NCI-H526 treated with DMSO at 0.1 percent for 48 hours (cell line): Measurements from ENCODE around the gene PFN1.

ENCODE experiments used
- DNase-seq: peaks from one replicate; lab custom pipeline; 2025; lab: John Stamatoyannopoulos, UW

The PFN1 gene

DNA sequence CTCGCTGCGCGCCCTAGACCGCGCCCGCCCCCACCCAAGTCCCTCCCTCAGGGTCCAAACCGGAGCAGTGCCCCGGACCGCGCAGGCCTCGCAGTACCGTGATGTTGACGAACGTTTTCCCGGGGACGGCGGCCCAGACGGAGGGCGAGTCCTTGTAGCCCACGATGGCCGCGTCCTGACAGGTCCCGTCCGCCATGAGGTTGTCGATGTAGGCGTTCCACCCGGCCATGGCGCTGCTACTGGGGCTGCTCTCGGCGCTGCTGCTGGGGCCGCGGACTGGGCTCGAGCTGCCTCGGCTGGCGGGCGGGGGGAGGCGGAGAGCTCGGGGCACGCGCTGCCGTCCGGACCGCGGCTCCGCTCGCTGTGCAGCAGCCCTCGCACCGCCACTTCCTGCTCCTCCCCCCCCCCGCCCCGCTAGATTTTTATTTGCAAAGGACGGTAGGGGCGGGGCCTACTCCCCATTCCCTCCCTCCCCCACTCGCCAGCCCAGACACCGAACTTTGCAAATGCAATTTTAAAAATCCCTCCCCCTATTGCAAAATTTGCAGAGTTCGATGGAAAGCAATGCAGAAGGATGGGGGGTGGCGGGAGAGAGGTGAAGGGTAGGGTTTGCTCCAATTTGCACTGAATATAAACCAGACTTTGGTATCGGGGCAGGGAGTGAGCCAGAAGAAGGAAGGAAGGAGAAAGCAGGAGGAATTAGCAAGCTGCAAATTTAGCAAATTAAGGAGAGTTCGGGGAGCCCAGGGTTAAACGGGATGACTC lies at the start of gene PFN1:
TSS of gene PFN1 (minus strand) at position 365 of the 765 bp plus-strand sequence. CDS start at position 229, 136 bp downstream.
- peak; percentile 70 for DNase-seq

- DNase-seq = peak; percentile 64
Observed at GRCh38 chr17:4997302-4998026, 49.1 kb upstream of the PFN1 start, which contains the start of the genes INCA1 and KIF1C. TSS of gene INCA1 (minus strand) at chr17:4997522. CDS start at chr17:4994437, 3,085 bp downstream. TSS of gene KIF1C (plus strand) at chr17:4997950. CDS start at chr17:5000247, 2,297 bp downstream.

DNA sequence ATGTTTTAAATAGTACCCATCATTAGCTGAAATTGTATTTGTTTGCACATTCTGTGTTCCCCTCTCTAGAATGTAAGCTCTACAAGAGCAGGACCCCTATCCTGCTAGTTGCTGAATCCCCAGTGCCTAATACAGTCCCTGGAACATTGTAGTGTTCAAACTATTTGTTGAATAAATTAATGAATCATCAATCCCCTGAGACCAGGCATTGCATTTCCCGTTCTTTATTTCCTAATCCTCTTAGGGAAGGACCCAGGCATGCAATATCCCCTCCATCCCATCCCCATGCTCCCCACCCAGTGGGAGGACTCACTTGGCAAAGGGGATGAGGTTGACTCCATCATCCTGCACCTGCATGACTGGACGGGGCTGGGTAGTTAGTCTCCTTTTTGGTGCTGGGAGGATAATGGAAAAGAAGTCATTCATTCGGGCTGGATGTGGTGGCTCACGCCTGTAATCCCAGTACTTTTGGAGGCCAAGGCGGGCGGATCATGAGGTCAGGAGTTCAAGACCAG lies 45.8 kb upstream of the PFN1 start:
- DNase-seq = no peak

- DNase-seq = no peak
Observed at GRCh38 chr17:4987767-4988567, 39.6 kb upstream of the PFN1 start.

DNA sequence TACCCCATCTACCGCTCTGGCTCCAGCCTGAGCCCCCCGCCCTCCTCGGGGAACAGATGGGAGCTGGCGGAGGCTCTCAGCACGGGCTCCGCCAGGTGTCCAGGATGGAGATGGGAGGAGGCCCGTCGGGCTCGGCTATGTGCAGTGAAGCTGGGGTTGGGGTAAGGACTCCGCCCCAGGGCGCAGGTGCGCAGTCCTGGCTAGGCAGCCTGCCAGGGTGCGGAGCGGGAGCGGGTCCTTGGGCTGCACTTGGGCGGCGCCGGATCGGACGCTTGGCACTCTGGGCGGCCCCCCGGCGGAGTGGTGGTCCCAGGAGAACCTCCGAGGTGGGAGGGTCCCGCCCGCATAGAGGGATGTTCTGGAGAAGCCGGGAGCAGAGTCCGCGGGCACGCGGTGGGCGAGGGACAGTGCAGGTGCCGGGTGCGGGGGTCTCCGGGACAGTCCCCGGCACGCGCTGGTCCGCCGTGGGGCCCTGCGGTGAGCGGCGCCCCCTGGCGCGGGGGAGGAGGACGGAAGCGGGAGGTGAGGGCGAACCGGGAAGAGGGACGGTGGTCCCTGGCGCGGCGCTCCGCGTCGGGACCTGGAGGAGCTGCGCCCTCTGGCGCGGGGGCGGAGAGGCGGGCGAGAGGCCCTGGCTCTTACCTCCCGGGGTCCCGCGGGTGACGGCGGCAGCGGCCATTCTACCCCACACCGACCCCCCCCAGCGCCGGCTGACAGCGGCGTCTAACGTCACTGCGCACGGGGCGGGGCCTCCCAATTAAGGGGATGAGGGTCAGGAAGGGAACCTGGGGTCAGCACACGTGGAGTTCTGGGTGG lies 38.8 kb upstream of the PFN1 start, which contains the start of gene CAMTA2:
TSS of gene CAMTA2 (minus strand) at position 725 of the 816 bp plus-strand sequence. CDS start 1,453 bp downstream, outside the sequence.
- DNase-seq = peak; percentile 60

DNA sequence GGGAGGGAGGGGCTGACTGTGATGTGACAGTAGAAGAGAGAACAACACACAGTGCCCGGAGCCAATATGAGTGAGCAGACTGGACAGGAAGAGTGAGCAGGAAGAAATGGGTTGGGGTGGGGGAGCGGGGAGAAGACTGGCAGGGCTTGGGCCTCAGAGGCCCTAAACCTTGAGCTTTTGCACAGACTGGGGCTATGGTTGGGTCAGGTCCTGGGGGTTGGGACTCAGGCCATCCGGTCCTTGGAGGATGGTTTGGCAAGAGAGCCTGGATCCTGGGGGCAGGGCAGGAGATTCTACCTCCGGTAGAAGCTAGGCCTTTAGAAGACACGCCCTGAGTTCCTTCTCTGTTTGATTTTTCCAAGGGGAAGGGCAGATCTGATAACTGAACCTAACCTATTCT lies 38.1 kb upstream of the PFN1 start:
- DNase-seq = no peak

DNA sequence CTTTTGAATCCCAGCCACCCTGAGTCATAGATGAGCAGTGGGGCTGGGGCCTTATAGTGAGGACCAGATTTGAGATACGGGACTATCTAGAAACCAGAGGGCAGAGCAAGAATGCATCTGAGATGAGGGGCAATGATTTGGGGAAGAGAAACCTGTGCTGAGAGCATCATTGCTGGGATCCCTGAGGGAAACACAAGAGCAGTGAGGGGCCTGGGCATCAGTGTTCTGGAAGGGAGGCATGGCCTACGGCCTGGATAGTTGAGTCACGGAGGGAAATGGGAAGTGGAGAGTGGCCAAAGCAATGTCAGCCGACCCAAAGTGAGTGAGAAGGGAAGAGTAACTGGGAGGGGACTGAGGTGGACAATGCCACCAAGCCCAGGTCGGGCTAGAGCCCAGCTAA lies 34.0 kb upstream of the PFN1 start:
- no peak for DNase-seq

DNA sequence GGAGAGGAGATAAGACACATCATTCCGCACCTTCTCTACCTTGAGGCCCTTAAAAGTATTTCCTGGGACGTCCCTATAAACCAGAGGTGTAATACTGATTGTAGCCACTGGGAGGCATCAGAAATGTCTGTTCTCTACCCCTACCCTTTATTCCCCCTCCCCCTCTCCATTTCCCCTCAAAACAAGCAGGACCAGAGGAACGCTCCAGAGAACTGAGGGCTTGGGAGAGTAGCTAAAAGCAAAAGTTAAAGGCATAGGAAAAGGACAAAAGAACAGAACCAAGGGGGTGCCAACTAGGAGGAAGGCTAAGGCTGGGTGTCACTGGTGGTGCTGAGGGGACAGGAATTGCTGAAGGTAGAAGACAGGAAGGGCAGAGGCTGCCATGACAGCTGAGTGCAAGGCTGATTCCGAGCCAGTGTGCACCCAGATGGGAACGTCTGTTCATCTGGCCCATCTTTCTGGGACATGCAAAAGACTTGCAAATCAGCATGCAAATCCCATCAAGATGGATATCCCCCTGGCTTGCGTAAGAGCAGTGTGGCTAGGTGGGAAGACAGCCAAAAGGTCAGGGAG lies 32.4 kb upstream of the PFN1 start:
- DNase-seq = peak; percentile 87

- no peak for DNase-seq
Observed at GRCh38 chr17:4978726-4979125, 30.4 kb upstream of the PFN1 start.

DNA sequence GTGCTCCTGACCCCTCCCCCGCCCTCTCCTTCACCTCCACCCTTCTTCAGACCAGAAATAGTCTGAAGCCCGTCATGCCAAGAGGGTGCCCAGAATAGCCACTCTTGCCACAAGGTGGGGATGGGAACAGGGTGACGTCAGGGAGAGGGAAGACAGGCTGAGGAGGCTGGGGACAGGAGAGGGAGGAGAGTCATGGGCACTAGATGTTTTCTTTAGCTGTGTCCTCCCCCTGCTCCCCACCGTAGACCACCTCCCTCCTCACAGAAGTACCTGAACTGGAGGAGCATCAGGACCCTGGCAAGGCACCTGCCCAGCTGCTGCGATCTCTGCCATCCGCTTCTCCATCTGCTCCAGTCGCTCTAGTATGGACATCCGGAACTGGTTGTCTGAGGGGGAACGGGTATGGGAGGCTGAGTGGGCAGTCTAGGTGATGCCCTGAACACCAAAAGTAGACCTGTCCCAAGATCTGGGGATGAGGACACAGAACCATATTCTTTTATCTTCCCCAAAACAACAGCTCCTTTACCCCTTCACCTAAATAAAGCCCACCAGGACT lies 25.9 kb upstream of the PFN1 start:
- no peak for DNase-seq

- DNase-seq = no peak
Observed at GRCh38 chr17:4973256-4974114, 25.2 kb upstream of the PFN1 start.

GRCh38 chr17:4972752-4973151 lies 24.4 kb upstream of the PFN1 start:
- DNase-seq = no peak

GRCh38 chr17:4972322-4972721 lies 24.0 kb upstream of the PFN1 start:
- no peak for DNase-seq

DNA sequence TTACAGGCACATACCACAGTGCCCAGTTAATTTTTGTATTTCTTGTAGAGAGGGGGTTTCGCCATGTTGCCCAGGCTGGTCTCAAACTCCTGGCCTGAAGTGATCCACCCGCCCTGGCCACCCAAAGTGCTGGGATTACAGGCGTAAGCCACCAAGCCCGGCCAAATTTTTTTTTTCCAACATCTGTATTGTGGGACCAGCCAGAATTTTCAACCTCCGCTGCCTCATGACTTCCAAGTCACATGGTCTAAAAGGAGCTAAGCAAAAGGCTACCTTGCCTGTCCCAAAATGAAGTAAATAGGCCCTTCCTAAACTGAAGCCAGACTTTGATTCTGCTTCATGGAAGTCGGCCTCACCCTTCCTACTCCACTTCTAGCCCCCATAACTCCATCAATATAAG lies 23.5 kb upstream of the PFN1 start:
- DNase-seq = no peak

DNA sequence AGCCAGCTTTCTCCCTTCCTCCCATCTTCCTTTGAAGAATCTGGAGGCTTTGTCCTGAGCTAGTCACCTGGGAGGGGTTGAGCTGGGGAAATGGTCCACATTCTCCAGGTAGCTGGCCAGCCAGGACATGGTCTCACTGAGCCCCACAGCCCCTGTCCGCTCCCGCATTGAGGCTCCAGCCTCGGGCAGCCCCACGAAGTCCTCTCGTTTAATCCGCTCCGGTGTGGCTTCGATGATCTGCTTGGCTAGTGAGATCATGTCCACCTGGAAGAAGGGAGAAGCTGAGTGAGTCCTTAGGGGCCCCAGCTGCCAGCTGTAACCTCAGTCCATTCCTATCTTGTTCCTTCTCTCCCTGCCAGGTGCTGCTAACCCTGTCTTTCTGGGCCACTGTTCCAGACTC lies 21.9 kb upstream of the PFN1 start:
- no peak for DNase-seq

GRCh38 chr17:4969551-4970173 lies 21.3 kb upstream of the PFN1 start:
- DNase-seq = no peak

DNA sequence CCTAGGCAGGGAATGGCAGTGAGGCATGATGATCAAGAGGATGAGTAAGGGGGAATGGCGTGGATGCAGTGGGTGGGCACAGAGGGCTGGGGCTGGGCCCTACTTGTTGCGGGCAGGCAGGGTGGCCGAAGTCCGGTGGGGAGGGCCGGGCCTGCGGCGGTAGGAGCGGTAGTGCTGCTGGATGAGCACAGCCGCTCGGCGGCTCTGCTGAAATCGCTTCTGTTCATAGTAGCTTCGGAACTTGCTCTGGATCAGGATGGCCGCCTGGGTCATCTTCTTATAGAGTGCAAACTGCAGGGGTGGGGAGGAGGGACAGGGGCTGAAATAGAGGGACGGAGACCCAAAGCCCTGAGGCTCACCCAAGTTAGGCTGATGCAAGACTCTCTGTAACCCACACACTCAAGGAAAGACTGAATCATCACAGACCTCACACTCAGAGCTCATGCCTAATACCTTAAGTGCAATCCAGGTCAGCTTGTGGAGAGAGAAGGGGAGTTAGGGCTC lies 20.8 kb upstream of the PFN1 start:
- no peak for DNase-seq

DNA sequence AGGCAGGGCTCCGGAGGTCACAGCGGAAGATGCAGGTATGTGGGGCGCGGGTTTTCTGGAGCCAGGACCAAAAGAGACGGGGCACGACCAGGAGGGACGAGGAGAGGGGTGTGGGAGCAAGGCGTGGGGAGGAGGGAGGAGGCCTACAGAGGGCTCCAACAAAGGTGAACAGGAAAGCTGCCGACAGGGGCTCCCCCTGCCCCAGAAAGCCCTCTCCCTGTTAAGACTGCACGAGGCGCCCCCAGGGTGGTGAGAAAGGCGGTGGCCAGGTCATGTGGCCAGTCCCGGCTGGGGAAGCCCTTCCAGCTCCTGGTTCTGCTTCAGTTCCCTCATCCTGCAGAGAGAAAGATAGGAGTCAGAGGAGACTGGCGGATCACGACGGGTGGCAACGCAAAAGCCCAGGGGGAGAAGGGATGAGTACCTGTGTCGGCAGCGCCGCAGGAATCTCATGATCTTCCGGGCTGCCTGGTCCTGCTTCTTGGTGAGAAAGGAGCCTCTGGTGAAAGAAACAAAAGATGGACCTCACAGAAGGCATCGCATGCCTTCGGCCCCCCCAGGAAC lies 20.2 kb upstream of the PFN1 start:
- no peak for DNase-seq
